ENCODE results near the gene GBP6. TPM values are rescaled to one million over a fixed set of nuclear protein-coding genes. Genes with fewer than 3 reads are reported as not detected.

Gene GBP6
- total RNA-seq, 1 experiment from 2014 or later = 2.0 TPM

GRCh38 chr1:89360716-89361115 is 3.1 kb upstream of the GBP6 start:
- Histone ChIP-seq H3K27ac (no peak overlapping the region), H3K4me3 (no peak overlapping the region), H3F3A (ENCODE audit: insufficient read depth, low read depth) (no peaks in the 10 kb centered on the region), H3K4me2 (no peak overlapping the region), H3K9me3 (ENCODE audit: insufficient read depth, low read depth) (no peaks in the 10 kb centered on the region), H3K36me3 (ENCODE audit: low read depth) (no peaks in the 10 kb centered on the region), H3K27me3 (ENCODE audit: insufficient read depth, low read depth) (no peaks in the 10 kb centered on the region), H3K79me2 (ENCODE audit: low read depth) (no peaks in the 10 kb centered on the region), H2AFZ (no peak overlapping the region), H3K4me1 (replicated peaks; ENCODE audit: insufficient read depth) (0 out of 2 replicates have a peak, but pooled peaks cover 6% of the 10 kb centered on the region), H3K9me2 (ENCODE audit: insufficient read depth) (no peaks in the 10 kb centered on the region), H4K20me1 (ENCODE audit: insufficient read depth) (no peaks in the 10 kb centered on the region)
- TF ChIP-seq EZH2 (IDR thresholded peaks at IDR 0.05; ENCODE audit: low read depth) = no peak
- TF ChIP-seq, protein P1, sequence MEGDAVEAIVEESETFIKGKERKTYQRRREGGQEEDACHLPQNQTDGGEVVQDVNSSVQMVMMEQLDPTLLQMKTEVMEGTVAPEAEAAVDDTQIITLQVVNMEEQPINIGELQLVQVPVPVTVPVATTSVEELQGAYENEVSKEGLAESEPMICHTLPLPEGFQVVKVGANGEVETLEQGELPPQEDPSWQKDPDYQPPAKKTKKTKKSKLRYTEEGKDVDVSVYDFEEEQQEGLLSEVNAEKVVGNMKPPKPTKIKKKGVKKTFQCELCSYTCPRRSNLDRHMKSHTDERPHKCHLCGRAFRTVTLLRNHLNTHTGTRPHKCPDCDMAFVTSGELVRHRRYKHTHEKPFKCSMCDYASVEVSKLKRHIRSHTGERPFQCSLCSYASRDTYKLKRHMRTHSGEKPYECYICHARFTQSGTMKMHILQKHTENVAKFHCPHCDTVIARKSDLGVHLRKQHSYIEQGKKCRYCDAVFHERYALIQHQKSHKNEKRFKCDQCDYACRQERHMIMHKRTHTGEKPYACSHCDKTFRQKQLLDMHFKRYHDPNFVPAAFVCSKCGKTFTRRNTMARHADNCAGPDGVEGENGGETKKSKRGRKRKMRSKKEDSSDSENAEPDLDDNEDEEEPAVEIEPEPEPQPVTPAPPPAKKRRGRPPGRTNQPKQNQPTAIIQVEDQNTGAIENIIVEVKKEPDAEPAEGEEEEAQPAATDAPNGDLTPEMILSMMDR (conservative IDR thresholded peaks at IDR 0.05) = no peak
- no TSS peak for BruUV-seq (replicated peaks)
- POLR2A ChIA-PET (ENCODE audit: unreplicated experiment) = no interaction called here
- intact Hi-C loops (cut with micrococcal nuclease; ENCODE audit: unreplicated experiment) = no loop called here
- DNase-seq = no peak
- CTCF ChIA-PET = no interaction called here

DNA sequence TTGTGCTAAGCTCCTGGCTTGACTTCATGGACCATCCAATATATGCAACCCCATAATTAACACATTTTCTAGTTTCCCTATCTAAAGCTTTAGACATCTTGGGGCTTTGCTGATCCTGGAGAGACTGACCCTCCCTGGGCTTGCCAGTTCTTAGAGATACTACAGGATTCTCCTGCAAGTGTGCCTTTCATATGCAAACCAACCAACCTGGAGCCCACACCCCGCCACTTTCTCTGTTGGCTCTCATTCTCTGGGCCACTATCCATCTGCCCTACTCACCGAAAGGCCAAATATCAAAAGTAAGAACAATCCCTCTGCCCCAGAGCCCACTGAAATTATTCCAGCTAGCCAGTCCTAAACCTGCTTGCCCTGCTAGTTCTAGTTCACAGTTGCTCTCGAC is 2.2 kb upstream of the GBP6 start:
- no peak for TF ChIP-seq EZH2 (IDR thresholded peaks at IDR 0.05; ENCODE audit: low read depth)
- TF ChIP-seq, protein P1 (conservative IDR thresholded peaks at IDR 0.05) = no peak
- Histone ChIP-seq H3K9me3 (ENCODE audit: insufficient read depth, low read depth) (no peaks in the 10 kb centered on the region), H3K36me3 (ENCODE audit: low read depth) (no peaks in the 10 kb centered on the region), H3K4me3 (no peak overlapping the region), H3K27ac (no peak overlapping the region), H3K79me2 (ENCODE audit: low read depth) (no peaks in the 10 kb centered on the region), H3F3A (ENCODE audit: insufficient read depth, low read depth) (no peaks in the 10 kb centered on the region), H4K20me1 (ENCODE audit: insufficient read depth) (no peaks in the 10 kb centered on the region), H3K4me2 (no peak overlapping the region), H3K4me1 (replicated peaks; ENCODE audit: insufficient read depth) (0 out of 2 replicates have a peak, but pooled peaks cover 6% of the 10 kb centered on the region), H3K27me3 (ENCODE audit: insufficient read depth, low read depth) (no peaks in the 10 kb centered on the region), H2AFZ (no peak overlapping the region), H3K9me2 (ENCODE audit: insufficient read depth) (no peaks in the 10 kb centered on the region)
- DNase-seq = no peak
- POLR2A ChIA-PET (ENCODE audit: unreplicated experiment) = no interaction called here
- intact Hi-C loops (cut with micrococcal nuclease; ENCODE audit: unreplicated experiment) = no loop called here
- no TSS peak for BruUV-seq (replicated peaks)
- CTCF ChIA-PET = no interaction called here

- TF ChIP-seq, protein P1 (conservative IDR thresholded peaks at IDR 0.05) = no peak
- no peak for TF ChIP-seq EZH2 (IDR thresholded peaks at IDR 0.05; ENCODE audit: low read depth)
- CTCF ChIA-PET = interaction anchor here (0.6 to 0.7 kb wide), 2 partner anchors 243 to 378 kb away, joined by 3 read pairs; no protein-coding TSS in a partner anchor
- no peaks in the 10 kb centered on the region for H4K20me1 ChIP-seq (ENCODE audit: insufficient read depth)
- 0 out of 2 replicates have a peak, but pooled peaks cover 6% of the 10 kb centered on the region for H3K4me1 ChIP-seq (replicated peaks; ENCODE audit: insufficient read depth)
- H3K9me2 ChIP-seq (ENCODE audit: insufficient read depth) = no peaks in the 10 kb centered on the region
- no peaks in the 10 kb centered on the region for H3K27me3 ChIP-seq (ENCODE audit: insufficient read depth, low read depth)
- no peak overlapping the region for H3K4me3 ChIP-seq
- no peak overlapping the region for H3K4me2 ChIP-seq
- H3K27ac ChIP-seq = no peak overlapping the region
- no peaks in the 10 kb centered on the region for H3F3A ChIP-seq (ENCODE audit: insufficient read depth, low read depth)
- no peak for DNase-seq
- BruUV-seq (replicated peaks) = no TSS peak
- H3K79me2 ChIP-seq (ENCODE audit: low read depth) = no peaks in the 10 kb centered on the region
- no peak overlapping the region for H2AFZ ChIP-seq
- no peaks in the 10 kb centered on the region for H3K36me3 ChIP-seq (ENCODE audit: low read depth)
- no peaks in the 10 kb centered on the region for H3K9me3 ChIP-seq (ENCODE audit: insufficient read depth, low read depth)
- intact Hi-C loops (cut with micrococcal nuclease; ENCODE audit: unreplicated experiment) = no loop called here
- POLR2A ChIA-PET (ENCODE audit: unreplicated experiment) = no interaction called here
Observed at GRCh38 chr1:89363196-89363595, 663 bp upstream of the GBP6 start.
